GM18870 (cell line): ENCODE measurements around the gene ALG5.

Source experiments
- ATAC-seq: cut with Tn5 transposase; IDR thresholded peaks from one replicate; pipeline ENCODE4 v1.9.1; 2021; ENCODE audit warnings: moderate library complexity; ENCODE audit not compliant: unreplicated experiment

Gene ALG5

DNA sequence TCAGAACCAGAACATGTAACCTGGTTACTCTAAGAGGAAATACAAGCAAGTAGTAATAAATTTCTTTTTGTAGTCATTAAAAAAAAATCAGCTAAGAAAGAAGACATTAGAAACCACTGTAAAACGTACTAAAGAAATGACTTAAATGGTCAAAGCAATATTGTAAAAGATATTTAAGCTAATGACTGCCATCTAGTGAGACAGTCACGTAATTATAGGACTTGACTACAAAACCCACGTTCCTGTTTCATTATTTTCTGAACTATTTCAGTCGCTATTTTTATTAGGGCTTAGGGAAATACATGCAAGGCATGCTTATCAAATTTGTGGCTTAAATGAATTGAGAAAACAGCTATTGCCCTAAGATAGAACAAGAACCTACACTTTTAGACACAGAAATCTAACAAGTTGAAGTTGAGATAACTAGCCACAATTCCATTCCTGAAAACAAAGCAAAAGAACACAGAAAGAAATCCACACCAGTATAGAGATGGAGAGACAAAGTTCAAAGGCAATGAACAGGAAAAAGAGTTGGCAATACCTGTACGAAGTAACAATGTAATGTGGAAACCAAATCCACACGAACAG lies 17.9 kb downstream of the ALG5 start:
- no peak for ATAC-seq

GRCh38 chr13:36979361-36980050 lies 19.6 kb downstream of the ALG5 start:
- ATAC-seq = no peak

- ATAC-seq = no peak
These were observed 24.0 kb downstream of the ALG5 start for GRCh38 chr13:36975172-36975571.

DNA sequence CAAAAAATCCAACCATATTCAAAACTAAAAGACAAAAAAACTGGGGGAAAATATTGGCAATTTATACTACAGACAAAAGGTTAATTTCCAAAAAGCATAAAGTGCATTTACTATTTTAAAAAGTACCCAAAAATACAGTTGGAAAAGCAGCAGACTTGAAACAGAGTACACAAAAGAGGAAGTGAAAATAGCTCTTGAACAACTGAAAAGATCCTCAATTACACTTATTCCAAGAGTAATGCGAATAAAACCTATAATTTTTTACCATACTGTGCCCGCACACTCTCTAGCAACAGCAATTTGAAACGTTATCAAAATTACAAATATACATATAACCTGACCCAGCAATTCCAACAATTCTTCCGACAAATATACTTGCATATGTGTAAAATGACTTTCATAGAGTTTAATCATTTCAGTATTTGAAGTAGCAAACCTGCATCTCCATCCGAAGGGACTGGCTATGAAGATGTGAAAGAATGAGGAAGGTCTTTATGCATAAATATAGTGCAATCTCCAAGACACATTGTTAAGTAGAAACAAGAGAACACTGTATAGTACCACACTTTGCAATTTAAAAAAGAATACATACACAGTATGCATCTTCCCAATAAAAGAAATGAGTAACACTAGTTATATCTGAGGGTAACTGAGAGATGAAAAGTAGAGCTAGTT lies 25.4 kb downstream of the ALG5 start:
- ATAC-seq = peak; percentile 81

DNA sequence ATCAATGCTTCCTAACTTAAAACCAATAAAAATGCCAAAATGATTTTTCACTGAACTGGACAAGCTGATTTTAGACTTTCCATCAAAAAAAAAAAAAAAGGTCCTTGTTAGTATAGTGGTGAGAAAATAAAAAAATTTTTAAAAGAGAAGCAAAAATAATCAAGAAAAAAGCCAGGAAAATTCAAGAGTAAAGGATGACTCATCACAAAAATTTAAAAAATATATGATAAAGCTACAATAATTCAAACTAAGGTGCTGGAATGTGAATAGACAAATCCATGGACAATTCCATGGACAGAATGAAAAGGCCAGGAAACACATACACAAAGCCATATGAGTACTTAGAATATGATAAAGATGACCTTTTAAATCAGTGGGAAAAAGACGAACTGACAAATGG lies 26.1 kb downstream of the ALG5 start:
- no peak for ATAC-seq

- no peak for ATAC-seq
These were observed 32.7 kb downstream of the ALG5 start for GRCh38 chr13:36966404-36966803.

GRCh38 chr13:36965767-36966166 lies 33.4 kb downstream of the ALG5 start:
- no peak for ATAC-seq

GRCh38 chr13:36959456-36960116 lies 39.6 kb downstream of the ALG5 start:
- ATAC-seq = no peak

- ATAC-seq = no peak
These were observed 44.6 kb downstream of the ALG5 start for GRCh38 chr13:36954542-36954941.

DNA sequence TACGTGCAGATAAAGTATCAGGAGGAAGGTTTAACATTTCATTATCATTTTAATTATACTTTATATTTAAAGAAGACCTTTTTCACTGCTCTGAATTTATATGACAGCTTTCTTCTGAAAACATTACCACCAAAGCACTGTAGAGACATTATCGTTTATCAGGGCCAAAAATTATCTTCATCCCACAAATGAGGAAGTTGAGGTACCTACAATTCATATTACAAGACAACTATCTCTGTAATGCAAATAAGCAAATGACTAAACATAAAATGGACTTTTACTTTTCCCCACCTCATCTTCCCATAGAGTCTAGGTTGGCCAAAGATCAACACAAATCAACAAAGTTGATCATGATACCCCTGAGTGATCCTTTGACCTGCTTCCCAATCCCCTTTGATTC lies 48.2 kb downstream of the ALG5 start:
- no peak for ATAC-seq

DNA sequence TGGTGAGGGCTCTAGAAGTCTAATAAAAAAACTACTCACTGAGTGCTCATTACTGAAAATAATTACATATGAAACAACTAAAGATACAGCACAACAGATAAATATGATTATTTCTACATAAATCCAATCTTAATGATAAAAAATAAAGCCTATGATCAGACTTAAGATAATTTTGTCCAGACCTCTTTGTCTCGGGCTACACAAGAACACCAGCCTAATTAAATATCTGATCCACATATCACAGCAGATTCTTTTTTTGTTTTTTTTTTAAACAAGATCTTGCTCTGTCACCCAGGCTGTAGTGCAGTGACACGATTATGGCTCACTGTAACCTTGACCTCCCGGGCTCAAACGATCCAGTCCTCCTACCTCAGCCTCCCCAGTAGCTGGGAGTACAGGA lies 48.8 kb downstream of the ALG5 start:
- ATAC-seq = no peak

DNA sequence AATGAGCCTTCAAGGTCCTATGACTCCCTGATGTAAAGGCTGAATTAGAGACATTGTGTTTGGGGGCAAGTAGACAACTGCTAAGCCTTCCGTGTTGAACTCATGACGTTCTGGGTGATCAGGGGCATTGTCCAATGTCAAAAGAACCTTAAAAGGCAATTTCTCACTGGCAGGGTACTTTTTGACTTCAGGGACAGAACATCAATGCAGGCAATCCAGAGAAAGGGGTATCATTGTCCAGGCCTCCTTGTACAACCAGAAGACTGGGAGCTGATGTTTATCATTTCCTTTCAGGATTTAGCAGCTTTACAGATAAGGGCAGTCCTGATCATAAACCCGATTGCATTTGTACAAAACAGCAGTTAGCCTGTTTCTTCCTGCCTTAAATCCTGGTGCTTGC lies 54.1 kb downstream of the ALG5 start:
- ATAC-seq = no peak

DNA sequence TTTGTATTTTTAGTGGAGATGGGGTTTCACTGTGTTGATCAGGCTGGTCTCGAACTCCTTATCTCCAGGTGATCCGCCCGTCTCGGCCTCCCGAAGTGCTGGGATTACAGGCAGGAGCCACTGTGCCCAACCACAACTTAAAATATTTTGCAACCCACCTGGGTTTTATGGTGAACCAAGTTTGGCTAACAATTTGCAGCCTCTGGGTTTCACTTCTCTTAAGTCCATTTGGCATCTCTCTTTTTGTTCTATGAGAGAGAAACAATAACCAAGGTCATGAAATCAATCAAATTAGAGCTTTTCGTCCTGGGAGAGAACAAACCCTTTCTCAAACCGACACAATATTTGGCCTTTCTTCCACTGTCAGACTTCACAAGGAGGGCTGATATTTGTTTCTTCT lies 73.5 kb downstream of the ALG5 start:
- no peak for ATAC-seq

DNA sequence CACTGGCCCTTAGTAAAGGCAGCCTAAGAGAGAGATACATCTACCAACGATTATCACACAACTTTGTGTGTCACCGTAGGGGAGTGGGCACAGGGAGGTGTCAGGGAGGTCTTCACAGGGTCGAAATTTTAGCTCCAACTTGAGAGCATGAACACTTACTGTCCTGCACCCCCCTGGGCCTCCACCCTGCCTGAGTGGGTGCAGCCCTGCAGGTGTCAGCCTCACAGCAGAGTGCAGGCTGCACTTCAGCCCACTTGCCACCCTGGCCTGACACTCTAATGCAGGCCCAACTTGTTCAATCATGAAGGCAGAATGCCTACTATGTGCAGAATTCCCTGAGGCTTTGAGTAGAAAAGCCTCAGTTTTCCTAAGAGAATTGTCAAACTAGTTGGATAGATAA lies 75.1 kb downstream of the ALG5 start:
- ATAC-seq = no peak

DNA sequence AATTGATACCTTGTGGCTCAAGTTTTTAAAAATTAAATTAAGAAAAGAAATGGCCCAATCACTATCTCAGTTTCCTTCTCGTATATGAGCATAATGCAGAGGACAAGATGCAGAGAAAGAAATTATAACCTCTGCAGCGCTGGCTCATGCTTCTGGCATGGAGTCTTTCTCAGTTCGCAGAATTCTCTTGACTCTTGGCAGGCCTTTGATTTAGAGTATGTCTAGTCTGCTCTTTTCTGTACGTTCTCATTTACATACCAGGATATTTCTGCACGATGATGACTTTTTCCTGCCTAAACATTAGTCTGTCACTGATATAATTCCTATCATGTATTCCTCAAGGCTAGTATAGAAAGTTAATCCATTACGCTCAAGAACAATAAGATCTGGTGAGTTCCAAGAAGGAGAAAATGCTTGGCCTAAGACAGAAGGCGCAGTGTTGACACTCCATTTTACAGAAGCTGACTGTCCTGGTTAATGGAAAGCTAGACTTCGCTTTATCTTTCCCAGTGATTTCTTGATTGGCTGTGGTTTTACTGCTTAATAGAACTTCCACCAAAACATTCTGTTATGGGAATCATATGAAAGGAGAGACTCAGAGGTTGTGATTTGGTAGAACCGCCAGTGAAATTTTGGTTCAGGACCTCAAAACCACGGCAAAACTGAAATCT lies 77.4 kb downstream of the ALG5 start:
- no peak for ATAC-seq

GRCh38 chr13:36920616-36921185 lies 78.4 kb downstream of the ALG5 start:
- no peak for ATAC-seq

- ATAC-seq = no peak
These were observed 79.1 kb downstream of the ALG5 start, which contains the start of gene SMAD9 for GRCh38 chr13:36919833-36920615. Gene SMAD9, minus strand, starts transcription at chr13:36920238. Its CDS starts 40,549 bp downstream, at chr13:36879689.

DNA sequence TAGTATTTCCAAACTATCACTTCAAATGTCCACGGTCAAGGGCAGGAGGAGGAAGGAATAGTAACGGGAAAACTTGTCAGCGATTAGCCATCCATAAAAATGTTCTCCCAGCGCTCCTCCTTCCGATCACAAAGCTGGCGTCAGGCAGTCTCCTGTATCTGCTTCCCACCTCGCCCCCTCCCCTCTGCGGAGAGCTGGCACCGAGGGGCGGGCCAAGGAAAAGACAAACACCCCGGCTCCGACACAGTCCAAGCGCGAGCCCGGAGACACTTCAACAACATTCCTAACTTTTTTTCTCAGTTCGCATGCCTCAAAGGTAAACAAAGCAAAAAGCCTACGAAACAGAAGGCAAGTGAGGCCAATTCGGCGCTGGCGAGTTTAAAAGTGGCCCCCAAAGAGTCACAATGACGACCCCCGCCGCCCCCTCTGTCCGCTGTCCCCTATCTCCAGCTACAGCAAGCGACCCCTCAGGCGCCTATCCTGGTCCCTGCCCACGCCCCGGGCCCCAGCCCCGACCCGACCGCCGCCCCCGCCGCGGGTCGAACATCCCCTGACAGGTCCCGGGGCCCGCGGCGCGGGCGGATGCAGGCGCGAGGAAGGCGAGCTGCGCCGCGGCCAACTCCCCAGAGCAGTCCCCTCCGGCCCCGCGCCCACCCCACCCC lies 79.8 kb downstream of the ALG5 start:
- ATAC-seq = no peak

- ATAC-seq = no peak
These were observed 80.7 kb downstream of the ALG5 start for GRCh38 chr13:36918246-36919131.
